Caco-2 (cell line): ENCODE results near the gene SLC17A7. TPM values are rescaled to one million over a fixed set of nuclear protein-coding genes. Genes with fewer than 3 reads are reported as not detected.

ENCODE experiments used
- BruUV-seq: library from RNA; stranded (reverse); fragments of 400-500 nt; replicated peaks from 2 replicates; lab custom pipeline; 2021; lab: Mats Ljungman, UMichigan
- CTCF ChIA-PET: fragments of 300-600 bp; sonication (Branson Sonifier 250); formaldehyde crosslinking; loops from one replicate; lab custom pipeline; 2022; ENCODE audit warnings: antibody characterized with exemption; lab: Charles Lee
- POLR2A ChIA-PET: fragments of 300-600 bp; sonication (Branson Sonifier 250); formaldehyde crosslinking; loops from one replicate; lab custom pipeline; 2022; ENCODE audit warnings: antibody characterized with exemption; lab: Charles Lee
- DNase-seq, 2 experiments: peaks; one replicate each; pipeline versions ENCODE4 v3.0.0 to v3.0.0-alpha.2; 2020 to 2022
- H3K27me3 ChIP-seq: replicated peaks from 2 replicates; pipeline ENCODE4 v1.6.0; 2011; ENCODE audit warnings: low read length; ENCODE audit not compliant: control insufficient read depth, insufficient read depth
- H3K36me3 ChIP-seq: 2 replicates; pipeline ENCODE4 v1.5.1; 2011; ENCODE audit warnings: low read length; ENCODE audit not compliant: control insufficient read depth, insufficient read depth
- H3K4me1 ChIP-seq: fragments of 250-450 bp; sonication (Bioruptor Pico); 2 replicates; pipeline ENCODE4 v1.5.1; 2020; ENCODE audit warnings: mild to moderate bottlenecking
- H3K4me3 ChIP-seq: 2 replicates; pipeline ENCODE4 v1.5.1; 2011; ENCODE audit warnings: low read depth, mild to moderate bottlenecking, control low read depth, low read length
- H3K9me3 ChIP-seq: fragments of 250-450 bp; sonication (Bioruptor Pico); 2 replicates; pipeline ENCODE4 v1.5.1; 2020; ENCODE audit warnings: mild to moderate bottlenecking, moderate library complexity
- H3K27ac Mint-ChIP-seq: one replicate; pipeline ENCODE4 v1.8.0; 2022; ENCODE audit warnings: mixed read lengths; ENCODE audit not compliant: unreplicated experiment
- H3K27me3 Mint-ChIP-seq: one replicate; pipeline ENCODE4 v1.8.0; 2022; ENCODE audit warnings: mixed read lengths; ENCODE audit not compliant: insufficient read depth, unreplicated experiment
- H3K36me3 Mint-ChIP-seq: one replicate; pipeline ENCODE4 v1.8.0; 2022; ENCODE audit warnings: mild to moderate bottlenecking, mixed read lengths; ENCODE audit not compliant: insufficient read depth, unreplicated experiment
- H3K4me1 Mint-ChIP-seq: one replicate; pipeline ENCODE4 v1.8.0; 2022; ENCODE audit warnings: low read depth, mixed read lengths; ENCODE audit not compliant: unreplicated experiment
- H3K4me3 Mint-ChIP-seq: one replicate; pipeline ENCODE4 v1.8.0; 2022; ENCODE audit warnings: mild to moderate bottlenecking, moderate library complexity, mixed read lengths; ENCODE audit not compliant: unreplicated experiment
- H3K9me3 Mint-ChIP-seq: one replicate; pipeline ENCODE4 v1.8.0; 2022; ENCODE audit warnings: mixed read lengths; ENCODE audit not compliant: unreplicated experiment
- intact Hi-C: fragments of 100-400 bp; cut with micrococcal nuclease; formaldehyde crosslinking; loops from one replicate; pipeline ENCODE4 v1.10.0; 2022; ENCODE audit not compliant: unreplicated experiment
- total RNA-seq: library from RNA; stranded (reverse); gene quantifications from 2 replicates; pipeline ENCODE4 v1.2.3, GENCODE V29; 2022
- TF ChIP-seq, protein P1 (sequence below), 2 experiments: fragments of 200-600 bp in 1 of 2; IDR thresholded peaks; 1 replicate in 1 of 2; 2 replicates in 1 of 2; pipeline versions ENCODE4 v1.5.1 to v1.8.0; 2011 to 2022; ENCODE audit warnings: antibody characterized with exemption in 1 of 2, control low read depth in 1 of 2, inconsistent platforms in 1 of 2, low read depth in 1 of 2, low read length in 1 of 2, mild to moderate bottlenecking in 1 of 2, moderate library complexity in 1 of 2; ENCODE audit not compliant: insufficient read depth in 1 of 2, severe bottlenecking in 1 of 2, unreplicated experiment in 1 of 2

SLC17A7 gene
- total RNA-seq, 1 experiment from 2014 or later, result 0.36 TPM

DNA sequence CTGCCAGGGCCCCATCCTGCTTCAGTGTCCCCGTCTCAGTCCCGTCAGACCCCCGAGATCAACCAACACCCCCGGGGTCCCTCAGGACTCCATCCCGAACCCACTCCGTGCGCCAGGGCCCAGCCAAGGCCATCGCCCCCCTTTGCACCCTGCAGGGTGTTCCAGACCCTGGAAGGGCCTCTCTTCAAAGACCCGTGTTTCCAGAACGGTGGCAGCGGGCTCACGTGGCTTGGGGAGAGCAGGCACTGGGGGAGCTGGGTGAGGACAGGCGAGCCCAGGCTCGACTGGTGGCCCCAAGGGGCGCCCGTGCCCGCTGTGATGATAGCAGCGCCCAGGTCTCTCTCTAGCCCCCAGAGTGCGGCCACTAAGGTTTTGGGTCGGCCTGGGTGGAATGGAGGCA is 51.9 kb downstream of the SLC17A7 start:
- H3K4me1 ChIP-seq, result no peaks in the 10 kb centered on the region
- H3K36me3 ChIP-seq, result no peaks in the 10 kb centered on the region
- TF ChIP-seq, protein P1, sequence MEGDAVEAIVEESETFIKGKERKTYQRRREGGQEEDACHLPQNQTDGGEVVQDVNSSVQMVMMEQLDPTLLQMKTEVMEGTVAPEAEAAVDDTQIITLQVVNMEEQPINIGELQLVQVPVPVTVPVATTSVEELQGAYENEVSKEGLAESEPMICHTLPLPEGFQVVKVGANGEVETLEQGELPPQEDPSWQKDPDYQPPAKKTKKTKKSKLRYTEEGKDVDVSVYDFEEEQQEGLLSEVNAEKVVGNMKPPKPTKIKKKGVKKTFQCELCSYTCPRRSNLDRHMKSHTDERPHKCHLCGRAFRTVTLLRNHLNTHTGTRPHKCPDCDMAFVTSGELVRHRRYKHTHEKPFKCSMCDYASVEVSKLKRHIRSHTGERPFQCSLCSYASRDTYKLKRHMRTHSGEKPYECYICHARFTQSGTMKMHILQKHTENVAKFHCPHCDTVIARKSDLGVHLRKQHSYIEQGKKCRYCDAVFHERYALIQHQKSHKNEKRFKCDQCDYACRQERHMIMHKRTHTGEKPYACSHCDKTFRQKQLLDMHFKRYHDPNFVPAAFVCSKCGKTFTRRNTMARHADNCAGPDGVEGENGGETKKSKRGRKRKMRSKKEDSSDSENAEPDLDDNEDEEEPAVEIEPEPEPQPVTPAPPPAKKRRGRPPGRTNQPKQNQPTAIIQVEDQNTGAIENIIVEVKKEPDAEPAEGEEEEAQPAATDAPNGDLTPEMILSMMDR (IDR thresholded peaks at IDR 0.05; ENCODE audit: insufficient read depth in 1 of 2, low read depth in 1 of 2, low read length in 1 of 2, severe bottlenecking in 1 of 2, unreplicated experiment in 1 of 2), result no peak
- no peak for DNase-seq
- intact Hi-C loops, result no loop called here
- POLR2A ChIA-PET, result no interaction called here
- no peaks in the 10 kb centered on the region for H3K9me3 Mint-ChIP-seq
- H3K9me3 ChIP-seq, result no peaks in the 10 kb centered on the region
- no peaks in the 10 kb centered on the region for H3K27me3 ChIP-seq
- peaks cover 7% of the 10 kb centered on the region for H3K36me3 Mint-ChIP-seq
- peaks cover 12% of the 10 kb centered on the region for H3K4me1 Mint-ChIP-seq
- no TSS peak for BruUV-seq
- peaks cover 7% of the 10 kb centered on the region for H3K27me3 Mint-ChIP-seq
- no peak overlapping the region for H3K27ac Mint-ChIP-seq
- CTCF ChIA-PET, result interaction anchor here (0.6 to 1.1 kb wide), 3 partner anchors 14 to 56 kb away, joined by 3 to 5 read pairs (median 5); no protein-coding TSS in a partner anchor
- no peak overlapping the region for H3K4me3 ChIP-seq
- H3K4me3 Mint-ChIP-seq, result no peak overlapping the region

DNA sequence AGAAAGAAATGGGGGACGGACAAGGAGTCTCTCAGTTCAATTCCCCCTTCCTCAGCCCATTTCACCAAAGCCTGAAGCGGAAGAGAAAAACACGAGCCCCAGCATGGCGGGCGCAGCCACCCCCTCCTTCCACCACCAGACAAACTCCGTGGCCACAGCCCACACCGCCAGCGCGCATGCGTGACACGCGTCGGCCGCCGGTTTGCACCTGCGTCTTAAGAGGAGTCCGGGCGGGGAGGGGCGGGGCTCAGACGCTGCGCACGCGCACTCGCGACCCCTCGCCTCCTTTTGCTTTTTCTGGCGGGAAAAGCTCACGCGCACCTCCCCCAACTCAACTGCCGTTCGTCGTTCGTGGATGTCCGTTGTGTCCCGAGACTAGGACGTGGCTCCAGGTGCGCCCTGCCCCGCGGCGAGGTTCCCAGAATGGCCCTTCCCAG is 53.4 kb downstream of the SLC17A7 start, which contains the start of gene KASH5:
Gene KASH5, plus strand, starts transcription at position 314 of the 437 bp plus-strand sequence. CDS start 2,635 bp downstream, outside the sequence.
- Histone ChIP-seq H3K27me3 (no peaks in the 10 kb centered on the region), H3K4me3 (peak within 1 kb of the TSS; percentile 39), H3K4me1 (no peaks in the 10 kb centered on the region), H3K36me3 (no peaks in the 10 kb centered on the region), H3K9me3 (0 out of 2 replicates have a peak, but pooled peaks cover 2% of the 10 kb centered on the region)
- ChIA-PET POLR2A (interaction anchor here (0.6 kb wide), 1 partner anchor 18 kb away, joined by 3 read pairs; no protein-coding TSS in a partner anchor), CTCF (interaction anchor here (1.0 to 1.1 kb wide), 2 partner anchors 24 to 55 kb away, joined by 3 to 6 read pairs; partner anchors contain the start of gene DKKL1)
- H3K4me1 Mint-ChIP-seq, result peaks cover 12% of the 10 kb centered on the region
- TF ChIP-seq, protein P1 (IDR thresholded peaks at IDR 0.05; ENCODE audit: insufficient read depth in 1 of 2, low read depth in 1 of 2, low read length in 1 of 2, severe bottlenecking in 1 of 2, unreplicated experiment in 1 of 2), result no peak
- no TSS peak for BruUV-seq
- H3K4me3 Mint-ChIP-seq, result peak within 1 kb of the TSS; percentile 69
- peak; percentile 81 to 90 for DNase-seq
- H3K9me3 Mint-ChIP-seq, result peaks cover under 1% of the 10 kb centered on the region
- intact Hi-C loops, result no loop called here
- H3K27me3 Mint-ChIP-seq, result peaks cover 7% of the 10 kb centered on the region
- H3K27ac Mint-ChIP-seq, result peak within 1 kb of the TSS; percentile 63
- peaks cover 7% of the 10 kb centered on the region for H3K36me3 Mint-ChIP-seq

DNA sequence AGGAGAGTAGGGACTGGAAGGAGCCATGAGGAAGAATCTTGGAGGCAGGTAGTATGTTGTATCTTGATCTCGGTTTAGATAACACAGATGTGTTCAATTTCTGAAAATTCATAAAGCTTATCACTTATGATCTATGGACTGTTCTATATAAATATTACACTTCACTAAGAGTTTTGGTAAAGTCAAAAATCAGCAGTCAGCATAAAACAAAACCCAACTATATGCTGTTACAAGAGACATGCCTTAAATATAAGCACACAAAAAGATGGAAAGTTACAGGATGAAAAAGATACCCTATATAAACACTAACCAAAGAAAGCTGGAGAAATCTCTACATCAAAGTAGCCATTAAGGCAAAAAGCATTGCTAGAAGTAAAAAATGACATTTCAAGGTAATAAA is 57.7 kb downstream of the SLC17A7 start:
- H3K36me3 Mint-ChIP-seq, result peaks cover 7% of the 10 kb centered on the region
- Histone ChIP-seq H3K27me3 (no peaks in the 10 kb centered on the region), H3K36me3 (no peaks in the 10 kb centered on the region), H3K9me3 (peaks cover 17% of the 10 kb centered on the region; the same call in 1 of the 2 replicates), H3K4me3 (no peak overlapping the region), H3K4me1 (no peaks in the 10 kb centered on the region)
- no TSS peak for BruUV-seq
- no peak for DNase-seq
- ChIA-PET POLR2A (no interaction called here), CTCF (no interaction called here)
- intact Hi-C loops, result no loop called here
- H3K4me1 Mint-ChIP-seq, result no peaks in the 10 kb centered on the region
- TF ChIP-seq, protein P1 (IDR thresholded peaks at IDR 0.05; ENCODE audit: insufficient read depth in 1 of 2, low read depth in 1 of 2, low read length in 1 of 2, severe bottlenecking in 1 of 2, unreplicated experiment in 1 of 2), result no peak
- no peak overlapping the region for H3K4me3 Mint-ChIP-seq
- H3K9me3 Mint-ChIP-seq, result peaks cover 20% of the 10 kb centered on the region
- H3K27ac Mint-ChIP-seq, result no peak overlapping the region
- H3K27me3 Mint-ChIP-seq, result peaks cover 3% of the 10 kb centered on the region
